GM12801 (cell line): ENCODE data around the gene DCAKD.

Source experiments
- CTCF ChIP-seq: IDR thresholded peaks from one replicate; pipeline ENCODE4 v1.5.1; 2011; ENCODE audit warnings: control low read depth; ENCODE audit not compliant: insufficient read length; ENCODE audit errors: extremely low read depth

DCAKD gene

GRCh38 chr17:45086391-45086790 lies 35.0 kb upstream of the DCAKD start:
- no peak for TF ChIP-seq CTCF

GRCh38 chr17:45081047-45081703 lies 29.7 kb upstream of the DCAKD start:
- no peak for TF ChIP-seq CTCF

GRCh38 chr17:45077643-45078042 lies 26.2 kb upstream of the DCAKD start:
- TF ChIP-seq CTCF = no peak

GRCh38 chr17:45073414-45074070 lies 22.1 kb upstream of the DCAKD start:
- TF ChIP-seq CTCF = no peak

GRCh38 chr17:45070809-45071208 lies 19.4 kb upstream of the DCAKD start:
- no peak for TF ChIP-seq CTCF

GRCh38 chr17:45070001-45070400 lies 18.6 kb upstream of the DCAKD start:
- no peak for TF ChIP-seq CTCF

- no peak for TF ChIP-seq CTCF
Observed at GRCh38 chr17:45067637-45068036, 16.2 kb upstream of the DCAKD start.
